CD4-positive, alpha-beta T cell treated with Interleukin-10 for 1 hour (primary cell): ENCODE data around the gene OSGEP.

Source experiments
- DNase-seq: peaks from one replicate; pipeline ENCODE4 v3.0.0-alpha.2; 2020

Gene OSGEP

GRCh38 chr14:20428802-20429201, 25.8 kb downstream of the OSGEP start:
- no peak for DNase-seq

- DNase-seq = no peak
These were observed 26.6 kb downstream of the OSGEP start for GRCh38 chr14:20428010-20428365.

DNA sequence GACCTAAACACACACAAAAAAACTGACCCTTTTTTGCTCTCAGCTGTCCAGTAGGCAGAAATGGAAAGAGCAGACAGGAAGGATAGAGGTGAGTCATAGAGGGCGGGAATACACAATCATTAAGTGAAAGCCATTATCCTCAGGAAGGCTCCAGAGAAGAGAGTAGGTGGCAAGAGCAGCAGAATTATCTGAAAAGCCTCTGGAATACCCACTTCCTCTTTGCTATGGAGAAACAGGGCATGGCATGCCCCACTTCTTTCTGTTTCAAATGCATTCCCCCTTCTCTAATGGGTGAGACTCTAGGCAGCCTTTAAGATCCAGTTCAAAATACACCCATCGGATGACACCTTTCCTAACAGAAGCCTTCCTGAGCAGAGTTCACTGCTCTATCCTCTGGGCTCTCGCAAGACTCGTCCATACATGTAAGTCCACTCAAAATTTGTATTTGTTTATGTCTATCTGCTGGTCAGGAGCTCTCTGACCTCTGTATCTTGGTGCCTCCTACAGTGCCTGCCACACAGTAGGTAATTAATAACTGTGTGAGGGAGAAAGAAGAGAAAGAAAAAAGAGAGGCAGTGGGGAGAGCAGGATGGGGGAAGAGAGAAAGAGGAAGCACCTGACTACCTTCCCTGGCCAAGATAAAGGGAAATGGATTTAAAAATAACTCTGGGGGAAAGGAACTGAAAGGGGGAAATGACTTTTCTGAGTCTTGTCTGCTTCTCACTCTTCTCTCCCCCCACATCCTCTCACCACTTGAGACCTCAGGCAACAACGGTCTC, 27.2 kb downstream of the OSGEP start:
- no peak for DNase-seq

DNA sequence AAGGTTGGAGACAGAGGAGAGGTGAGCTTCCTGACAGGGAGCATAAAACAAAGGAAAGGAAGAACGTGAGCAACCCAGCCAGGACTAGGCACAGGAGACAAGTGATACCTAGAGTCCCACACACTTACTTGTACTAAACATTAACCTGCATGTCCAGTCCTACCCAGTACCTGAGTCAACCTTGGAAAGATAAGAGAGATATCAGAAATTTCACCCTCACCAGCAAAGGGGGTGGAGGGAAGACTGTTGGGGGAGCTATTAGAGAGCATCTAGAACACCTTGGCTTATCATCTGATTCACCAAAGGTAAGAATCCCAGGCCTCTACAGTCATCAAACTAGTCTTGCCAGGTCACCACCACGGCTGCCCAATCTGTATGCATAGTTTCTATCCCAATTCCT, 29.8 kb downstream of the OSGEP start:
- DNase-seq = no peak

DNA sequence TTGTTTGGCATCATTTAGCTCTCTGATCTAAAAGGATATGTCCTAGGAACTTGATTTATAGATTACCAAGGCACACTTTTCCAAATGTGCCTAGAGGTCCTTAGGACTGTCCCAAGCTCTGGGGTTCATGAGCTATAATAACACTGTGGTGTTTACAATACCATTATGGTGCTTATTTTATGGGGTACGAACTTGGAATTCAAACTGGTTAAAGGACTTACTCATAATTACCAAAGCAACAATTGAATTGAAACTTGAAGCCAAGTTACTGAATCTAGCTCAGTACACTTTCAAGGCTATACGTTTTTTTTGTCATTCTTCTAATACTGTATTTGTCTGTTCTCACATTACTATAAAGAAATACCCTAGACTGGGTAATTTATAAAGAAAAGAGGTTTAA, 31.7 kb downstream of the OSGEP start:
- no peak for DNase-seq

DNA sequence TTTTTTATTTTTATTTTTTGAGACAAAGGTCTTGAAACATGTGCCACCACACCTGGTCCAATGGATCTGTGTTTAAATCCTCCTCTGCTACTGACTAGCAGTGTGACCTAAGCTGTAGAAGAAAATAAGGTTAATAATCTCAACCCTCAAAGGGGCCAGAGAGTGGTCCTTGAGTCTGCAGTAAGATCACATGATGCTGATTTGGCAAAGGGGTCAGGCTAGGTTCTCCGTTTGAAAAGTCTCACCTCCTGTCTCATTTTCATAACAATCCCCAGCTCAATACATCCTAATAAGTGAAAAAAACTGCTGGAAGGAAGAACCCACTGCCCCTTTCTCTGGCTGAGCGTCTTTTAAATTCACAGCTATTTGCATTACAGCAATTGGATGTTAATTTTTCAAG, 33.3 kb downstream of the OSGEP start:
- DNase-seq = no peak

GRCh38 chr14:20419419-20419818, 35.2 kb downstream of the OSGEP start:
- no peak for DNase-seq

DNA sequence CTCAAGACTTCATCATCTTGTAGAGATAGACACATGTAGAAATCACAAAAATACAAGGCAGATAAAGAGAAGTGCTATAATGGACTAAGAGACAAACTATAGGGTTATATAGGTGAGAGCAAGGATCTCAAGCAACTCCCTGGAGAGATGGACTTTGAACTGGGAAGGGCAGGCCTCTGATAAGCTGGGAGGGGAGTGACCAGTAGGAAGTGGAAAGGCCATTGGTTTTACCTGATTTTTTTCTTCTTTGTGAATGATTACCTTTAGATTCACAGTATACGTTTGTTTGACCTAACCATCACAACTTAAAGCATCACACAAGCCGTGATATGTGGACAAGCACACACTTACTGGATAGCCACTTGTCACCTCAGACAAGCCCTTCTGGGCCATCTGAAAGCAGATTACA, 36.1 kb downstream of the OSGEP start:
- DNase-seq = no peak

GRCh38 chr14:20417250-20418186, 37.1 kb downstream of the OSGEP start:
- DNase-seq = no peak

- no peak for DNase-seq
These were observed 38.4 kb downstream of the OSGEP start for GRCh38 chr14:20416223-20416622.

GRCh38 chr14:20415782-20416206, 38.8 kb downstream of the OSGEP start:
- peak; percentile 72 for DNase-seq

- DNase-seq = peak; percentile 48
These were observed 40.9 kb downstream of the OSGEP start for GRCh38 chr14:20413744-20414082.

- peak; percentile 72 for DNase-seq
These were observed 41.5 kb downstream of the OSGEP start, which contains the start of gene TEP1 for GRCh38 chr14:20412876-20413743. Gene TEP1 (minus strand): TSS chr14:20413501. CDS start chr14:20408439, 5,062 bp downstream.

DNA sequence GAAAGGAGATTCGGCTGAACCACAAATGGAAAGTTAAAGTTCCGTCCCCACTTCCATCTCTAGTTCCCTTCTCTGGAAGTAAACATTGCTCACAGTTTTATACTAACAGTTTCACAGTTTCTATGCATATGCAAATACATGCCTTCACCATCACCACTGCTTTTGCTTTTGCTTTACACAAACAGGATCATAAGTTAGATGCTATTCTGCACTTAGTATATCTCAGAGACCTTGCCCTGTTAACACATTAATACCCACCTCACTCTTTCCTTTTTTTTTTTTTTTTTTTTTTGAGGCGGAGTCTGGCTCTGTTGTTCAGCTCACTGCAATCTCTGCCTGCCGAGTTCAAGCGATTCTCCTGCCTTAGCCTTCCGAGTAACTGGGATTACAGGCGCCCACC, 42.2 kb downstream of the OSGEP start:
- DNase-seq = peak; percentile 41

- no peak for DNase-seq
These were observed 45.4 kb downstream of the OSGEP start for GRCh38 chr14:20409226-20409625.

GRCh38 chr14:20403521-20403920, 51.1 kb downstream of the OSGEP start:
- no peak for DNase-seq

DNA sequence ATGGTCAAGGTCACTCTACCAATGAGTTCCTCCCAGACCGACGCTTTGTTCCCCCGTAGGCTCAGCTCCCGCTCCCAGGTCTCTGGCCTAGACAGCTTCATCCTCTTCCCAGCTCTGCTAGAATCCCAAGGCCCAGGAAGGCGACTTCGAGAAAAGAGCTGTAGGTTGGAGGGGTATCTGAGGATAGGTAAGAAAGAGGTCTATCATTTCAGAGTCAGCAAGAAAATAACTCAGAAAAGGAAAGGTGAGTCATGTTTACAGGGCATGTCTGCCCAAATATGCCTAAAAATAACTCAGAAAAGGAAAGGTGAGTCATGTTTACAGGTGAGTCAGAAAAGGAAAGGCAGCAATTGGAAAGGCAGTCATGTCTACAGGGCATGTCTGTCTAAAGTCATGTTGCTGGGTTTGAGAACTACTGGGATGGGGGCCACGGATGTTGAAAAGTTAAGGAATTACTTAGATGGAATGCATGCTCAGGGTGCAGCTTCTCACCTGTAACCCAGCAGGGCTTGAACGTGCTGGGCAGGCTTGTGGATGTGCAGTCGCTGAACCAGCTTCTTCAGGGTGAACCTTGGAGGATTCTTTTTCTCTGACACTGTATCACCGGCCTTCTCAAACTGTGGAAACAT, 53.5 kb downstream of the OSGEP start:
- DNase-seq = no peak

GRCh38 chr14:20400589-20400964, 54.0 kb downstream of the OSGEP start:
- no peak for DNase-seq

GRCh38 chr14:20397511-20397910, 57.1 kb downstream of the OSGEP start:
- DNase-seq = no peak
